IPS DF 19.7 (cell line): Measurements from ENCODE around the gene SLC39A3.

Experiments used
- DNase-seq: peaks from one replicate; pipeline ENCODE4 v3.0.0-alpha.2; 2013; ENCODE audit warnings: low read depth, low spot score

The SLC39A3 gene

DNA sequence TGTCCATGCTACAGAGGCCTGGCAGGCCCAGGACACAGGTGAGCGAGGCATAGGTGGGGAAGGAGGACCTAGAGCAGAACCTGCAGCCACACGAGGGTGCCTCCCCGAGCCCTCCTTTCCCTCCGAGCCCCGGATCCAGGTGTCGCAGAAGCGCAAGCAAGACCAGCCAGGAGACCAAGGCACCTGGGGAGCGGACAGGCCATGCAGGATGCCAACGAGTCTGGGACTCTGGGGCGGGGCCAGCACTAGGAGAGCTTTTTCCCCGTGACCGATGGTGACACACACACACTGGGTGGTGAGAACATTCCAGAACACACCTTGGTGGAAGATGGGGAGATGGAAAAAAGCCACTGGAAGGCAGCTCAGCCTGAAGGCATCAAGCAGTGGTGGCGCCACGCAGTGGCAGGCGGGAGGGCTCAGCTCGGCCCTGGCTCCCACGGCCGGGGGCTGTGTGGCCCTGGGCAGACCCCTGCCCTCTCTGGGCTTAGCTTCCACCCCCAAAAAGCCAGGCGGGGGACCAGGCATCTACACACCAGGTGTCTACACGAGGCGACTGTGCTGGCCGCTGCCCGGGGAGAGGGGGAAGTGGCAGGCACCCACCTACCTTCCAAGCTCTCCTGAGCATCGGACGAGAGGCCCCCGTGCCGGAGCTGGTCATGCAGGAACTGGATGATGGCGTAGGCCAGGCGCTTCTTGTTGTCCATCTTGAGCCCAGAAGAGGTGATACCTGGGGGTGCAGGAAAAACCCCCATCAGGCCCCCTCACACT, 28.7 kb upstream of the SLC39A3 start:
- DNase-seq: no peak

DNA sequence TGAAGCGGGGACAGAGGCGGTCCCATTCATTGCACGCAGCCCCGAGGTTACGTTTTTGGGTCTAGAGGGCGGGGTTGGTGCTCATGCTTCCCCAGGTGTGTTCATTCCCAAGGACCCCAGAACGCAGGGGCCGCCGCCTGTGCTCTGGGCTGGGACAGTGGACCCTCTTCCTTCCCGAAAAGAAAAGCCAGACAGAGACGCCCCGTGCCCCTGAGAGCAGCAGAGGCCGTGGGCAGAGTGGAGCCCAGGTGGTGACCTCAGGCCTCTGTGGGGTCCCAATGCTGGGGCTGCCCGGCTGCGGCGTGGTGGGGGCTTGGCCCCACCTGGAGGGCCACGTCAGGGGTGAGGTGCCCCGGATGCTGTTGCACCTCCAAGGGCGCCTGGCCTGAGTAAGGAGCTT, 27.9 kb upstream of the SLC39A3 start:
- DNase-seq: no peak

DNA sequence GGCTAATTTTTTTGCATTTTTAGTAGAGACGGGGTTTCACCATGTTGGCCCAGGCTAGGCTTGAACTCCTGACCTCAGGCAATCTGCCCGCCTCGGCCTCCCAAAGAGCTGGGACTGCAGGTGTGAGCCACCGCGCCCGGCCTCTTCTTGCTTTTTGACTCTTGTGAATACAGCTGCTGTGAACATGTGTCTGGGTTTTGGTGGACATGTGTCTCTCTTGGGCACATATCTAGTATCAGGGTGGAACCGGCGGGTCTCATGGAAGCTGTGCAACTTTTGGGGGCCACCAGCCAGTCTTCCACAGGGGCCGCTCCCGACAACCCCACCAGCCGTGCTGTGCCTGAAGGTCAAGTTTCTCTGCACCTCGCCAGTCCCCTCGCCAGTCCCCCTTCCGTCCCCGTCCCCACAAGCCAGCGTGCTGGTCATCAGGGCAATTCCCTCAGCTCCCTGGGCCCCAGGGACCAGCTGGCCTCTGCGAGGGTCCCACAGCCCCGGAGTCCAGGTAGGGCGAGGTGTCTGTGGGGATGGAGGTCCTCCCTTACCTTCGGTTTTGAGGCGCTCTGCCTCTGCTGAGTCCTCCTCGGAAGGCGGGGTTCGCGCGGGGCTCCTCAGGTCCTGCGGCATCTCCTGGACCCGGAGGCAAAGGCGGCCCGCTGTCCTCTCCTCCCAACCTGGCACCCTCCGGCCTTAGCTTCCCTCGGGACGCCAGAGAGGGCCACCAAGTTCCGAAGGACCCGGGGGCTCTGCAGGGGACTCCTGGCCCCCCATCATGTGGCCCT, 27.0 kb upstream of the SLC39A3 start:
- DNase-seq: no peak

DNA sequence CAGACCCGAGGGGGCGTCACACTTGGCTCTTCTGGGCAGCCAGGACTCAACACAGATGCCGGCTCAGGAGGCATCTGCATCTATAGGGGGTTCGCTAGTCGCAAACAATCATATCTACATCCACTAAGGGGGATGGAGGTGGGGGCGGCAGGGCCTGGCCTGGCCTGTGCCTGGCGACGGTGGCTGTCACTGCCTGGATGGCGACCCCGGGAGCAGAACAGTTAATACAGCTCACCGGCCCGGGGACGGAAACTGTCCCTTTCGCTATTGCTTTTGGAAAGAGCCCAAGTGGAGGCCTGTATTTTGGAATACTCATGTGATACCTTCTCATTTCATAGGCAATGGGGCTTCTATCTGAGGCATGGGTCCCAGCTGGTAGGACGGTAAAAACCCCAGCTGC, 25.6 kb upstream of the SLC39A3 start:
- DNase-seq: no peak

DNA sequence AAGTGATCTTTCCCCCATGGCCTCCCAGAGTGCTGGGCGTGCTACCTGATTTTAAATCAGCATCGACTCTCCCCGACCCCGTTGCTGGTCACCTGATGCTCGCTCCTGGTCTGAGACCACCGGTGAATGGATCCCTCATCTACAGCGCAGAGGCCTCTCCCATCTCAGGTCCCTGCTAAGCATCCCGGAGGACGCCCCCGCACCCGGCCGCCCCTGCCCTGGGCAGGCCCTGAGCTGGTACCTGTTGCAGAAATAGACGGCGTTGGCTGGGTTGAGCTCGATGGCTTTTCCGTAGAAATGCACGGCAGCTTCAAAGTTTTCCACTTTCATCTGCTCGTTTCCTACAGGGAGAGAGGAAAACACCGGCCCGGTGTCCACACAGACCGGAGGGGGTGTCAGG, 25.1 kb upstream of the SLC39A3 start:
- no peak for DNase-seq

DNA sequence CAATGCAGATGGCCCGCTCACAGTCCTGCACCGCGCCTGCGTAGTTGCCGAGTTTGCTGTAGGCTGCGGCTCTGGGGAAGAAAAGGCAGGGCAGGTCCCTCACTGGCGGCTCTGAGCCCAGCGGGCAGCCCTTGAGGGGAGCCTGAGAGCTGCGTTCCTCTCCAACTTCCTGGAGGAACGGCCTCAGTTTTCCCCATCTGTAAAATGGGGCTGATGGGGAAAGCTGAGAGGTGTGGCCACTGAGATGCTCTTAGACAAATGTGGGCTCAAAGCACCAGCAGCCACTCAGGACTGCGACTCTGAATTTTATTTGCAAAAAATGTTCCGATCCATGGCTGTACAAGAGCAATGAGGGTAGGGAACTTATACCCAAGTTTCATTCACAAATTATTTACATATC, 23.9 kb upstream of the SLC39A3 start:
- DNase-seq: no peak

DNA sequence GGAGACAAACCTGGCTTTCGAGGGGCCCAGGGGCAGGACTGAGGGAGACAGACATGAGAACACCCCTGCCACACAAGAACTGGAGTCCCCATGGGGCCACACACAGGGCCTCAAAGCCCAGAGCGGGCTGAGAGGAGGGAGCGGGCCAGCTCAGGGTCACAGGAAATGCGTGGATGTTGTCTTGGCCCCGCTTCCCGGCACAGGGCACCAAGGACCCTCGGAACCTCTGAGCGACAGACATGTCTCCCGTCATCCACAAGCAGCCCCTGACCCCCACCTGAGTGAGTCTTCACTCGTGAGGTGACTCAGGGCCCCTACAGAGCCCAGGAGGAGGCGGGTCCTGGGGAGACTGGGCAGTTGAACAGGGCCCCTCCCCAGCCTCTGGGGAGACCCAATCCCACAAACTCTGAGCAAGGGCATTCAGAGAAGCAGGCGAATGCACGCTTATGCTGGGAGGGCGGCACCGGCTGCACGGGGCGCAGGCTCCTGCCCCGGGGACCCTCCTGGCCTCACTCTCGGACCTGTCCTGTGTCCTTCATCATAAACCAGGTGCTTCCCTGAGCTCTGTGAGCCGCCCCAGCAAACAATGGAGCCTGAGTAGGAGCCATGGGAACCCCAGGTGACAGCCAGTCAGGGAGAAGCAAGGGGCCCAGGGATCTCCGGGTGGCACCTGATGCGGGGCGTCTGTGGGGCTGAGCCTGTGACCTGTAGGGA, 23.1 kb upstream of the SLC39A3 start:
- DNase-seq: no peak

DNA sequence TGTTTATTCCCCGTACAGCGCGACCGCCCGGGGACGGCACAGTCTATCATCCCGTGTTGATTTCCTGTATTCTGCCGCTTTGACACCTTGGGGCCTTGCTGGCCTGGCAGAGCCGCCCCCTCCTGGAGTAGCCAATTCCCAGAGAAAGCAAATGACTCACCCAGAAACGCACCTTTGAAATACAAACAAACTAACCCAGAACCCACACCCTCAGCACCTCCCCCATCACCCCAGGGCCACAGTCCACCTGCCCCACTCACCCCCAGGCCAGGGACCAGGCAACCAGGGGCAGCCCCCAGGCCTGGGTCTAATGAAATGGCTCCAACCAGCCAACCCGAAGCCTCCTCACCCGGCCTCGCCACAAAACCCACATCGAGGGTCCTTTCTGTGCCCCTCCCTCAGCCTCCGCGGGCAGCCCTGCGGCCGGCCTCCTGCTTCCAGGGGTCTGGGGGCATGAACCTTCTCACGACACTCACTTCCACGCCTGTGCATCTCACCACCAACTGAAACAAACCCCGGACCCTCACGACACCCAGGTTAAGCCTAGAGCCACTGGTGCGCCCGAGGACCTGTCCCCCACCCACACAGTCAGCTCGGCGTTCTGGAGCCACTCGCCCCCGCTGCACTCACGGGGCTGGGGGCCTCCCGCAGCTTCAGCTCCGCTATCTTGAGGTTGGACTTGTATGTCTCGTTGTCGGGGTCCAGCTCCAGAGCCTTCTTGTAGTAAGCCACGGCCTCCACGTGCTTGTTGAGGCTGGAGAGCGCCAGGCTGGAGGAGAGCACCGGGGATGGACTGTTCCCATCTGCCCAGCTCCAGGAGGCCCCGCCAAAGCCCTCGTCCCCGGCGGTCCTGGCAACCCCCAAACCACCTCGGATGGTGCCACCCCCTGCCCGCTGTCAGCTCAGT, 22.3 kb upstream of the SLC39A3 start:
- no peak for DNase-seq

DNA sequence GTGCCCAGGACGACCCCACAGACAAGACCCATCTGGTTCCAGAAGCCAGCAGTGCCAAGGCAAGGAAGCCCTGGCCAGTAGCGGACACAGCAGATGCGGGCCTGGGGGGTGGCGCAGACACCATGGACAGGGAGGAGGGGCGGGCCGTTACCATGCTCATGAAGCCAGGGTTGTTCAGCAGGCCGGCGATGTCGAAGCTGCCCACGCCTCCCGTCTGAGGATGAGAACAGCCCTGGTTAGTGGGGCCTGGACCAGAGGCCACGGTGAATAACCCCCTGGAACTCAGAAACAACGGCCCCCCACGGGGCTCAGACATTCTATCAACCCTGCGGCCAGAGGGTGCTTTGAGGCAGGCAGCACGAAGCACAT, 21.5 kb upstream of the SLC39A3 start:
- no peak for DNase-seq

DNA sequence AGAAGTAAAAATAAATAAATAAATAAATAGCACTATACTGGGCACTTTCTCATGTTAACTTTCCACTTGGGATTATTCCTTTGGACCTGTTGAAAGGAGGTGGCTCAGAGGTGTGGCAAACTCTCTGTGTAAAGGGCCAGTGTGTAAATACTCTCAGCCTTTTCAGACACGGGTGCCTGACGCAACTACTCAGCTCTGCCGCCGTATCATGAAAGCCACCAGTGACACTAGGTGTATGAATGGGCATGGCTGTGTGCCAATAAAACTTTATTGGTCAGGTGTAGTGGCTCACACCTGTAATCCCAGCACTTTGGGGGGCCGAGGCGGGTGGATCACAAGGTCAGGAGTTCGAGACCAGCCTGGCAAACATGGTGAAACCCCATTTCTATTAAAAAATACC, 20.1 kb upstream of the SLC39A3 start:
- no peak for DNase-seq

DNA sequence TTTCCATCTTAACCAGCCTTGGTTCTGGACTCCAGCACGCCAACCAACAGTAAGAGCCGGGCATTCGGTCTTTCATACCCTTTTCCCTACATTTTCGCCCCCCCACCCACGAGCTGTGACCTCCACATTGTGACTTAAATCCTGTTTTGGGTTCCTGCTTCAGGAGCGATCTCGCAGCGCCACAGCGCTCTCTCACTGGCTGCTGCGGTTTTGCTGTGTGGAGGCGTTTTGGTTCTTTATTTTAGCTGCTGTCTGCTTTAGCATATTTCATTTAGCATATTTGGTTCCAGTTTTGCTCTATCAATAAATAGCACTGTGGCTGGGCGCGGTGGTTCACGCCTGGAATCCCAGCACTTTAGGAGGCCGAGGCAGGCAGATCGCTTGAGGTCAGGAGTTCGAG, 19.5 kb upstream of the SLC39A3 start:
- no peak for DNase-seq

DNA sequence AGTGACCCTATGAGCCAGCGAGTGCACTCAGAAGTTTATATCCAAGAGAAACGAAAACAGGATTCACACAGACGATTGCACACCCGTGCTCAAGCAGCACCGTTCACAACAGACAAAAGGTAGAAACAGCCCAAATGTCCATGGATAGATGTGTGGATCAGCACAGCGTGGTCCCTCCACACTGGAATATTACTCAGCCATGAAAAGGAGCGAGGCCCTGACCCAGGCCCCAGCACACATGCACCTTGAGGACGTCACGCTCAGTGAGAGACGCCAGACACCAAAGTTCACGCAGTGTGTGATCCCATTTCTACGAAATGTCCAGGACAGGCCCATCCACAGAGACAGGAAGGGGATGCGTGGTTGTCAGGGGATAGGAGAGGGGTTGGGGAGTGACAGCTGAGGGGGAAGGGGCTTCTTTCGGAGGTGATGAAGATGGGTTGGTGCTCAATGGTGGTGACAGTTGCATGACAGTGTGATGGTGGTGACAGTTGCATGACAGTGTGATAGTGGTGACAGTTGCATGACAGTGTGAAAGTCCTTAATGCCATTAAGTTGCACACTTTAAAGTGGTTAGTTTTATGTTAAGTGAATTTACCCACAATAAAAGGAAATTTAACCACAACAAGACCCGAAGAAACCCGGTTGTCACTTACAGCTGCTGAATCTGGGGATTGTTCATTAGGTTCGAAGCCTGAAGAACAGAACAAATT, 18.9 kb upstream of the SLC39A3 start:
- no peak for DNase-seq

DNA sequence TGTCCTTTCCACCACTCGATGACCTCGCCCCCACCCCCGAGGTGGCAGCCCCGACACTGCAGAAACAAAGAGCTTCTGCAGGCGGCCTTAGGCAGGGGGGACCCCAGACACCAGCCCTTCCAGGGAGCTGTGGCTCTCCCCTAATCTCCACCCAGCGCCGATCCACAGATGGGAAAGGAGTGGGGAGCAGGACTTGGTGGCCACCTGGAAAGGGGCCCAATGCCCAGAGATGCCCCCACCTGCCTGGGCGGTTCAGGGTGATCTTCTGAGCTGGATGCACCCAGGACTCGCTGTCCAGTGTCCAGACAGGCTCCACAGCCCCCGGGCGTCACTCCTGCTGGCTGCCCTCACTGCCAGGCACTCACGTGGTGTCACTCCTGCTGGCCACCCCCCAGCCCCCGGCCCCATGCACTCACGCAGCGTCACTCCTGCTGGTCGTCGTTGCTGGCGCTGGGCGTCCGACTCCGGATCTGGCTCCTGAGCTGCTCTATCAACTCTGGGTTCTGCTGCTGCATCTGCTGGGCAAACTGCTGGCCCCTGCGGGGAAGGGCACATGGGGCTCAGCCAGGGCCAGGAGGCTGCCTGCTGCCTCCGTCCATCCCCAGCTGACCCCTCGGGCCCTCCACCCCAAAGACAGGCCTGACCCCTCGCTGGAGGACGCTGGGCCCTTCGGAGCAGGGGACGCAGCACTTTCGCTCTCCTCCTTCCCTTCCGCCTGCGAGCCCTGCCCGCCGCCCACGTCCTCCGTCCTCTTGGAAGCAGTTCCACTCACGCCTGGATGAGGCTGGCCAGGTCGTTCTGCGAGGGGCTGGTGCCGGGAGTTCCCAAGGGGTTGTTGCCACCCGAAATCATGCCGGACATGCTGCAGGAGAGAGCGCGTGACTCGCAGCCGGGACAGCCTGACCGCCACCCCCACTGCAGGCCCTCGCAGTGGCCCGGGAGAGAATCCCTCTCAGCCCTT, 17.4 kb upstream of the SLC39A3 start:
- no peak for DNase-seq

DNA sequence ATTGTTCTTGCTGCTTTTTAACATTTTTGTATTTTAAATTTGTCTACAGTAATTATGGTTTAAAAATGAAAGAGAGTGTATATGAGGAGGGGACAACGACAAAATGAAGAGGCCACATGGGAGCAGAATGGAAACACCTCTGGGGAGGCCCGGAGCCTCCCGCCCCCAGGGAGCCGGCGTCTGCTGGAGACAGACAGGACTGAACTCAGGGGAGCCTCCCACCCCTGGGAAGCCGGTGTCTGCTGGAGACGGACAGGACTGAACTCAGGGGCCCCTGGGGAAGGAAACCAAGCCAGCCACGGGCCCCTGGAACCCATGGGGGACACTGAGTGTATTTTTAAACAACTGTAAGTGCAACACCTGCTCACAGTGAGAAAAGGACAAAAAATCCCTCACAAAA, 16.7 kb upstream of the SLC39A3 start:
- no peak for DNase-seq

DNA sequence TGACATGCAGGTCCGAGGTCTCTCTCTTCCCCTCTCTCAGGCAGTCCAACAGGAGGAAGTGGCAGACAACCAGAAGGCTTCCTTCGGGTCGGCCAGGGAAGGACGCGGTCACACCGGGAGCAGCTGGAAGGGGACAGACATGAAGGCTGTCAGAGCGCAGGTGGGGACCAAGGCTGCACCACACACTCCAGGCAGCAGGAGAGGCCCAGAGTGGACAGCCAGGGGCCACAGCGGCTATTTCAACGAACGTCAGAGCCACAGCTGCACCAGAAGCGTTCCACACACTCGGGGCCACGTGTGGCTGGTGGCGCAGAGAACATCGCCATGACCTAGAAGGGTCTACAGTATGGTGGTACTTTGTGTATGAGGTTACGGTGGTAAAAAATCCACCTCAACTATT, 16.0 kb upstream of the SLC39A3 start:
- no peak for DNase-seq

DNA sequence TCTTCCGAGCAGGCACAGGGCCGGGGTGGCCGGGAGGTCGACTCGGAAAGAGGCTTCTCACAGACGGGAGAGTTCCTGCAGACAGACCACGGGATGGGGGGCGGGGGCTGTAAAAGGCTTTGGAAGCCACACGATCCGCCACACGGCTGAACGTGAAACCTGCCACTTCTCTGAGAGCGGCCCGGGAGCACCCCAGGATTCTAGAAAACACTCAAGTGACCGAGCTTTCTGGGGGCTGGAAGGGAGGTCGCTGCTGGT, 15.6 kb upstream of the SLC39A3 start:
- DNase-seq: no peak

DNA sequence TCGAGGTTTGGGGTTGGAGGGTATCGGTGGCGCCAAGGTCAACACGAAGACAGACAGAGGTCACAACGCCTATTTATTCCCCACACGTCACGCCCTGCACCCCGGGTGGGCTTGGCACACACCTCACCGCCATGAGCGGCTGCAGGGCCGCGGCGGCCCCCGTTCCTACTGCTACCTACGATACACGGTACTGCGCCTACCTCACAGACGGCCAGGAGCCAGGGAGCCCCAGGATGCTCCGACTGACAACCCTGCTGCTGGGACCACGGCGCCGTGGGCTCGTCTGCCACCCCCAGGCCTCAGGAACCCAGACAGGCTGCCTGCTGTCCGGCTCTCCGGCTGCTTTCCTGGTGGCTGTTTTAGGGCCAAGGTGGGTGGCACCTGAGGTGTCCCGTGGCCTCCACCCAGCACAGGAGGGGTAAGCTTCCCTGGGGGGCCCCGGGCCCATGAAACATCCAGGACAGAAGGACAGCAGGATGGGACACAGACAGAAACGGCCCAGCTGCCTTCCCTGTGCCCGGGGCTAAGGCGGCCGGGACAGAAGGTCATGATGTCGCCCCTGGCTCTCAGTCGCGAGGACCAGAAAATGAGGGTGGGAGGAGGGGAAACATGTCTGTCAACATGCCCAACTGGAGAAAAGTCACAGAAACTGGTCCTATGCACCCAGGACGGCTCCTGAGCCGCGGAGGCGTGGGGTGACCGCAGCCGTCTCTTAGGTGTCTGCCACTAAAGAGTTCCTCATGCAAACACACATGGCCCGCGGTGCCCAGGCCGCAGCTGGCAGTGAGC, 15.0 kb upstream of the SLC39A3 start:
- no peak for DNase-seq

DNA sequence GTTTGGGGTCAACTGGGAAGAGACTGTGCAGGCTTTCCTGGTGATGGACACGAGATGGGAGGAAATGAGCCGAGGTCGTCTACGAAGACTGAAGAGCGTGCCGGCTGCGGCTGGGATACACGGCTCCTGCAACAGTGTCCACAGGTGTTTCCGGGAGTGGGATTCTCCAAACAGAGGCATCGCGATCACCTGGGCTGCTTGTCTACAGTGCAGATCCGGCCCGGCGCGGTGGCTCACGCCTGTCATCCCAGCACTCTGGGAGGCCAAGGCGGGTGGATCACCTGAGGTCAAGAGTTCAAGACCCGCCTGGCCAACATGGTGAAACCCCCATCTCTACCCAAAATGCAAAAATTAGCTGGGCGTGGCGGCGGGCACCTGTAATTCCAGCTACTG, 11.6 kb upstream of the SLC39A3 start:
- no peak for DNase-seq

DNA sequence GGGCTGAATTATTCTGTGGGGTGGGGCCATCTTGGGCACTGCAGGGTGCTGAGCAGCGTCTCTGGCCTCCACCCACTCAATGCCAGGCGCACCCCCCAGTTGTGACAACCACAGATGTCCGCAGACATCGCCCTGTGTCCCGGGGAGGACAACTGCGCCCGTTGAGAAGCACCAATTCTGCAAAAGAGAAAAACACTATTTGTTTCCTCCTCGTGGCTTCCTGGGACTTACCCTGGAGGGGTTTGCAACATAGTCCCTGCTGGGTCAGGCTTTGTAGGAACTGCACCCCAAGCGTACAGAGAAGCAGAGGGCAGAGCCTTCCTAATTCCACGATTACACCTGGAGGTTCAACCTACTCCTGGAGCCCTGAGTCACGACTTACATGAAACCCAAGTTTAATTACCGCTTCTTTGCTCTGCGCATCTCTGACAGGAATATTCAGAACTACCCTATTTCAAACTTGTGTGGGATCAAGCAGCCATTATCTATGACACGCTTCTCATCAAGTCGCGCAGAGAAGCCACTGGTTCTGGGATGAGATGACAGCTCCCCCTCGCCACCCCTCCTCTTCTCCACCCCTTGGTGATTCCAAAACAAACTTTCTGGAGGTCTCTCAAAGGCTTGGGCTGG, 11.1 kb upstream of the SLC39A3 start:
- DNase-seq: no peak
